PC-9 (cell line): ENCODE data around the gene CACNA1H. TPM values are rescaled to one million over a fixed set of nuclear protein-coding genes. Genes with fewer than 3 reads are reported as not detected.
"Not testable (repeated sequence)": the region's sequence is repeated elsewhere in the genome, so short reads cannot be mapped to it uniquely, and the experiment has no call there.

Experiments
- BruUV-seq: library from RNA; stranded (reverse); fragments of 400-500 nt; replicated peaks from 2 replicates; lab custom pipeline; 2021; lab: Mats Ljungman, UMichigan
- CTCF ChIA-PET: fragments of 300-600 bp; sonication (Branson Sonifier 250); formaldehyde crosslinking; loops from one replicate; lab custom pipeline; 2022; ENCODE audit warnings: antibody characterized with exemption; lab: Charles Lee
- POLR2A ChIA-PET: fragments of 300-600 bp; sonication (Branson Sonifier 250); formaldehyde crosslinking; loops from one replicate; lab custom pipeline; 2022; ENCODE audit warnings: antibody characterized with exemption; ENCODE audit not compliant: unreplicated experiment; lab: Charles Lee
- DNase-seq, 2 experiments: peaks; one replicate each; pipeline versions ENCODE4 v3.0.0 to v3.0.0-alpha.2; 2015 to 2022; ENCODE audit warnings: mixed read lengths in 1 of 2
- H2AFZ ChIP-seq: fragments of 200-600 bp; sonication (generic); 2 replicates; pipeline ENCODE4 v1.8.1; 2017; ENCODE audit warnings: antibody characterized with exemption
- H3F3A ChIP-seq: fragments of 200-600 bp; sonication (generic); 2 replicates; pipeline ENCODE4 v1.8.1; 2017; ENCODE audit warnings: antibody characterized with exemption, mild to moderate bottlenecking, low read depth; ENCODE audit not compliant: insufficient read depth
- H3K27ac ChIP-seq: fragments of 200-600 bp; sonication (generic); 2 replicates; pipeline ENCODE4 v1.6.1; 2016; ENCODE audit warnings: mixed run types
- H3K27me3 ChIP-seq: fragments of 200-600 bp; sonication (generic); 2 replicates; pipeline ENCODE4 v1.6.1; 2016; ENCODE audit warnings: low read depth, mixed run types; ENCODE audit not compliant: insufficient read depth
- H3K36me3 ChIP-seq: fragments of 200-600 bp; sonication (generic); 2 replicates; pipeline ENCODE4 v1.6.1; 2016; ENCODE audit warnings: low read depth, mixed run types
- H3K4me1 ChIP-seq: fragments of 200-600 bp; sonication (generic); replicated peaks from 2 replicates; pipeline ENCODE4 v1.6.1; 2016; ENCODE audit warnings: mixed run types; ENCODE audit not compliant: insufficient read depth
- H3K4me2 ChIP-seq: fragments of 200-600 bp; sonication (generic); 2 replicates; pipeline ENCODE4 v1.6.1; 2017; ENCODE audit warnings: mixed run types
- H3K4me3 ChIP-seq: fragments of 200-600 bp; sonication (generic); 2 replicates; pipeline ENCODE4 v1.6.1; 2016; ENCODE audit warnings: mixed run types
- H3K79me2 ChIP-seq: fragments of 200-600 bp; sonication (generic); 2 replicates; pipeline ENCODE4 v1.6.1; 2017; ENCODE audit warnings: low read depth, mixed run types
- H3K9me2 ChIP-seq: fragments of 200-600 bp; sonication (generic); 2 replicates; pipeline ENCODE4 v1.8.1; 2017; ENCODE audit warnings: mild to moderate bottlenecking; ENCODE audit not compliant: insufficient read depth
- H3K9me3 ChIP-seq: fragments of 200-600 bp; sonication (generic); 2 replicates; pipeline ENCODE4 v1.8.1; 2016; ENCODE audit warnings: low read depth; ENCODE audit not compliant: insufficient read depth
- H4K20me1 ChIP-seq: fragments of 200-600 bp; sonication (generic); 2 replicates; pipeline ENCODE4 v1.8.1; 2017; ENCODE audit not compliant: insufficient read depth
- CTCF ChIP-seq: fragments of 200-600 bp; sonication (generic); conservative IDR thresholded peaks from 2 replicates; pipeline ENCODE4 v1.6.1; 2017; ENCODE audit warnings: mixed run types, antibody characterized with exemption, mild to moderate bottlenecking, moderate library complexity
- EZH2 ChIP-seq: fragments of 200-600 bp; sonication (generic); IDR thresholded peaks from 2 replicates; pipeline ENCODE4 v1.8.0; 2017; ENCODE audit warnings: antibody characterized with exemption, low read depth
- intact Hi-C: fragments of 100-400 bp; cut with micrococcal nuclease; formaldehyde crosslinking; loops from one replicate; pipeline ENCODE4 v1.10.0; 2022; ENCODE audit not compliant: unreplicated experiment
- total RNA-seq: library from RNA; stranded (reverse); gene quantifications from 2 replicates; pipeline ENCODE4 v1.2.3, GENCODE V29; 2021

The CACNA1H gene
- total RNA-seq, 1 experiment from 2014 or later: not detected

- 0 out of 2 replicates have a peak, but pooled peaks cover 3% of the 10 kb centered on the region for H4K20me1 ChIP-seq
- H3K4me2 ChIP-seq: no peak overlapping the region
- intact Hi-C loops: no loop called here
- H3K9me3 ChIP-seq: no peaks in the 10 kb centered on the region
- no peaks in the 10 kb centered on the region for H3K79me2 ChIP-seq
- no peaks in the 10 kb centered on the region for H3K9me2 ChIP-seq
- H3K4me3 ChIP-seq: no peak overlapping the region
- TF ChIP-seq EZH2: no peak
- no peak overlapping the region for H2AFZ ChIP-seq
- H3K27ac ChIP-seq: no peak overlapping the region
- ChIA-PET POLR2A (no interaction called here), CTCF (interaction anchor here (0.6 kb wide), 1 partner anchor 348 kb away, joined by 5 read pairs; no protein-coding TSS in a partner anchor)
- no peaks in the 10 kb centered on the region for H3K36me3 ChIP-seq
- peaks cover 15% of the 10 kb centered on the region for H3K27me3 ChIP-seq
- BruUV-seq: no TSS peak
- no peaks in the 10 kb centered on the region for H3F3A ChIP-seq
- DNase-seq: no peak
- H3K4me1 ChIP-seq: no peaks in the 10 kb centered on the region
Measured at GRCh38 chr16:1197237-1197866, 44.4 kb downstream of the CACNA1H start.

GRCh38 chr16:1198194-1198593 lies 45.3 kb downstream of the CACNA1H start:
- H3F3A ChIP-seq: no peaks in the 10 kb centered on the region
- H3K4me2 ChIP-seq: no peak overlapping the region
- intact Hi-C loops: no loop called here
- CTCF ChIA-PET: no interaction called here
- 0 out of 2 replicates have a peak, but pooled peaks cover 3% of the 10 kb centered on the region for H4K20me1 ChIP-seq
- H3K36me3 ChIP-seq: no peaks in the 10 kb centered on the region
- H3K4me3 ChIP-seq: no peak overlapping the region
- H3K9me2 ChIP-seq: no peaks in the 10 kb centered on the region
- H3K4me1 ChIP-seq: no peaks in the 10 kb centered on the region
- no peak overlapping the region for H2AFZ ChIP-seq
- H3K79me2 ChIP-seq: no peaks in the 10 kb centered on the region
- no peak for DNase-seq
- TF ChIP-seq CTCF: no peak
- no peak for TF ChIP-seq EZH2
- peaks cover 24% of the 10 kb centered on the region for H3K27me3 ChIP-seq
- POLR2A ChIA-PET: no interaction called here
- H3K9me3 ChIP-seq: no peaks in the 10 kb centered on the region
- no TSS peak for BruUV-seq
- no peak overlapping the region for H3K27ac ChIP-seq

- H3K9me3 ChIP-seq, H3K4me1 ChIP-seq, CTCF ChIA-PET, H3K9me2 ChIP-seq, BruUV-seq, H3K36me3 ChIP-seq, H3K4me2 ChIP-seq, DNase-seq, intact Hi-C loops, H2AFZ ChIP-seq, H3K79me2 ChIP-seq, POLR2A ChIA-PET, H3K27ac ChIP-seq, H3K4me3 ChIP-seq, H3F3A ChIP-seq, H4K20me1 ChIP-seq: not testable (repeated sequence)
- H3K27me3 ChIP-seq: peaks cover 30% of the 10 kb centered on the region
Measured at GRCh38 chr16:1198671-1199346, 45.9 kb downstream of the CACNA1H start.

GRCh38 chr16:1199347-1200013 lies 46.6 kb downstream of the CACNA1H start:
- no peaks in the 10 kb centered on the region for H3K9me2 ChIP-seq
- H4K20me1 ChIP-seq: peaks cover 3% of the 10 kb centered on the region; the same call in 1 of the 2 replicates
- H3K27ac ChIP-seq: no peak overlapping the region
- H2AFZ ChIP-seq: no peak overlapping the region
- no peaks in the 10 kb centered on the region for H3K9me3 ChIP-seq
- peaks cover 37% of the 10 kb centered on the region for H3K27me3 ChIP-seq
- no peaks in the 10 kb centered on the region for H3K79me2 ChIP-seq
- H3F3A ChIP-seq: no peaks in the 10 kb centered on the region
- BruUV-seq: no TSS peak
- H3K4me3 ChIP-seq: no peak overlapping the region
- no peaks in the 10 kb centered on the region for H3K36me3 ChIP-seq
- TF ChIP-seq CTCF: no peak
- no peak for TF ChIP-seq EZH2
- ChIA-PET CTCF (no interaction called here), POLR2A (no interaction called here)
- intact Hi-C loops: no loop called here
- H3K4me2 ChIP-seq: no peak overlapping the region
- no peak for DNase-seq
- H3K4me1 ChIP-seq: no peaks in the 10 kb centered on the region
